Measurements from ENCODE around the gene MAP3K8. TPM values are rescaled to one million over a fixed set of nuclear protein-coding genes. Genes with fewer than 3 reads are reported as not detected.

Gene MAP3K8
- total and polyA plus RNA-seq, 8 donors, result 2.2 to 38.7 (median 13.3) TPM

DNA sequence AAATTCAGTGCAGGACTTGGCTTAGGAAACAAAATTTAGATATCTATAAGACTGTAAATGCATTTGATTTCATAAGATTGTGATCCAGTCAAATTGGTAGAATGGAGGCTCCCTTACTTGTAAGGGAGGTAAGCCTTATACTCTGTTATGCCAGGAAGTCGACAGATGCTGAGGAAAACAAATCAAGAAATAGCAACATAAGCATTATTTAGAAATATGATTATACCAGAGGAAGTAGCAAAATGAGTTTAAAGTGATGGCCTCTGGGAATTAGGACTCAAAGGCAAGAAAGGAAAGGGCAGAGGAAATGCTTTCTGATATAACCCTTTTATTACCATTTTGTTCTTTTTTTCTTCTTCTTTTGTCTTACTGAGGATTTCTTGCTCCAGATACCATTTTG lies 44.4 kb upstream of the MAP3K8 start:
- TF ChIP-seq POLR2A (IDR thresholded peaks at IDR 0.05), result no peak
- TF ChIP-seq, protein P1, sequence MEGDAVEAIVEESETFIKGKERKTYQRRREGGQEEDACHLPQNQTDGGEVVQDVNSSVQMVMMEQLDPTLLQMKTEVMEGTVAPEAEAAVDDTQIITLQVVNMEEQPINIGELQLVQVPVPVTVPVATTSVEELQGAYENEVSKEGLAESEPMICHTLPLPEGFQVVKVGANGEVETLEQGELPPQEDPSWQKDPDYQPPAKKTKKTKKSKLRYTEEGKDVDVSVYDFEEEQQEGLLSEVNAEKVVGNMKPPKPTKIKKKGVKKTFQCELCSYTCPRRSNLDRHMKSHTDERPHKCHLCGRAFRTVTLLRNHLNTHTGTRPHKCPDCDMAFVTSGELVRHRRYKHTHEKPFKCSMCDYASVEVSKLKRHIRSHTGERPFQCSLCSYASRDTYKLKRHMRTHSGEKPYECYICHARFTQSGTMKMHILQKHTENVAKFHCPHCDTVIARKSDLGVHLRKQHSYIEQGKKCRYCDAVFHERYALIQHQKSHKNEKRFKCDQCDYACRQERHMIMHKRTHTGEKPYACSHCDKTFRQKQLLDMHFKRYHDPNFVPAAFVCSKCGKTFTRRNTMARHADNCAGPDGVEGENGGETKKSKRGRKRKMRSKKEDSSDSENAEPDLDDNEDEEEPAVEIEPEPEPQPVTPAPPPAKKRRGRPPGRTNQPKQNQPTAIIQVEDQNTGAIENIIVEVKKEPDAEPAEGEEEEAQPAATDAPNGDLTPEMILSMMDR (IDR thresholded peaks at IDR 0.05), result no peak
- no peak for TF ChIP-seq POLR2AphosphoS5 (IDR thresholded peaks at IDR 0.05)
- no peak for TF ChIP-seq EP300 (IDR thresholded peaks at IDR 0.05)
- intact Hi-C loops (cut with DNase I; ENCODE audit: low total_unique reads), result no loop called here
- 37 to 65% (median 47%) methylated on average over 1 of the region's 1 CpG for WGBS, 5 donors

DNA sequence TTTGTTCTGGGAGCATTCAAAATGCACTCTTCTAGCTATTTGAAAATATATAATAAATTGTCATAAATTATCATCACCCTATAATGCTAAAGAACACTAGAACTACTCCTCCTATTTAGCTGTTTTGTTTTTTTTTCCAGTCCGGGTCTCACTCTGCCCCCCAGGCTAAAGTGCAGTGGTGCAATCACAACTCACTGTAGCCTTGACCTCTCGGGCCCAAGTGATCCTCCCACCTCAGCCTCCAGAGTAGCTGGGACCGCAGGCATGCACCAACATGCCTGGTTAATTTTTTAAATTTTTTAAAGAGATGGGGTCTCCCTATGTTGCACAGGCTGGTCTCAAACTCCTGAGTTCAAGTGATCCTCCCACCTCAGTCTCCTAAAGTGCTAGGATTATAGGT lies 43.8 kb upstream of the MAP3K8 start:
- peaks cover 0 to 11% (median 5%) of the 10 kb centered on the region in 3 donors for H3K27me3 ChIP-seq
- no peaks in the 10 kb centered on the region for H3K36me3 ChIP-seq
- intact Hi-C loops (cut with DNase I; ENCODE audit: low total_unique reads), result loop anchor here (5.0 kb wide), 1 partner anchor 147 kb away; no protein-coding TSS in a partner anchor
- WGBS, 5 donors, result 78 to 89% (median 82%) methylated on average over 3 of the region's 3 CpGs
- H3K27ac ChIP-seq, result no peak overlapping the region
- no peak overlapping the region for H3K4me3 ChIP-seq
- TF ChIP-seq EP300 (IDR thresholded peaks at IDR 0.05) (no peak), POLR2A (IDR thresholded peaks at IDR 0.05) (no peak), POLR2AphosphoS5 (IDR thresholded peaks at IDR 0.05) (no peak)
- TF ChIP-seq, protein P1 (IDR thresholded peaks at IDR 0.05), result no peak
- H3K4me1 ChIP-seq, result peaks cover 0 to 8% (median 6%) of the 10 kb centered on the region in 4 donors
- H3K9me3 ChIP-seq, result no peaks in the 10 kb centered on the region
- no peak for DNase-seq

More for the DNA sequence above, 44.4 kb upstream of the MAP3K8 start:
- DNase-seq, result no peak
- Histone ChIP-seq H3K4me3 (no peak overlapping the region), H3K4me1 (peaks cover 0 to 12% (median 6%) of the 10 kb centered on the region in 4 donors), H3K9me3 (no peaks in the 10 kb centered on the region), H3K27ac (no peak overlapping the region), H3K27me3 (peaks cover 0 to 11% (median 5%) of the 10 kb centered on the region in 3 donors), H3K36me3 (no peaks in the 10 kb centered on the region)

DNA sequence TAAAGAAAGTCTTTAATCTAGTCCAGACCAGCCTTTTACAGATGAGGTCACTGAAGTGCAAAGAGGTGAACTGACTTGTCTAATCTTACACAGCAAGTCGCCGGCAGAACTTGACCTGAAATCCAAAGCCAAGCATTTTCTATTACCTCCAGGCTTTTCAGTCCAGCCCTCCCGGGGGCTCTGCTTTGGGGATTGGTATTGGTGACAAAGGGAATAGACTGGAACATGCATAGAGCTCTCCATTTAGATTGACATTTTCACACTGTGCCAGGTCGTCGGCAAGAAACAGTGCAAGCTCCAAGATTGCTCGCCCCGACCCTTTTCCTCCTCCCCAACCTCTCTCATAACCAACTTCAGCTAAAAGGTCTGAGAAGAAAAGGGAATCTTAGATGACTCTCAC lies 42.7 kb upstream of the MAP3K8 start:
- Histone ChIP-seq H3K27ac (no peak overlapping the region), H3K4me1 (peaks cover 0 to 8% (median 6%) of the 10 kb centered on the region in 4 donors), H3K27me3 (peaks cover 0 to 11% (median 5%) of the 10 kb centered on the region in 3 donors), H3K4me3 (no peak overlapping the region), H3K9me3 (no peaks in the 10 kb centered on the region), H3K36me3 (no peaks in the 10 kb centered on the region)
- DNase-seq, result no peak
- intact Hi-C loops (cut with DNase I; ENCODE audit: low total_unique reads), result loop anchor here (5.0 kb wide), 1 partner anchor 146 kb away; no protein-coding TSS in a partner anchor
- 71 to 80% (median 73%) methylated on average over 7 of the region's 7 CpGs for WGBS, 5 donors
- TF ChIP-seq, protein P1 (IDR thresholded peaks at IDR 0.05), result no peak
- TF ChIP-seq EP300 (IDR thresholded peaks at IDR 0.05), result no peak
- no peak for TF ChIP-seq POLR2AphosphoS5 (IDR thresholded peaks at IDR 0.05)
- TF ChIP-seq POLR2A (IDR thresholded peaks at IDR 0.05), result no peak

DNA sequence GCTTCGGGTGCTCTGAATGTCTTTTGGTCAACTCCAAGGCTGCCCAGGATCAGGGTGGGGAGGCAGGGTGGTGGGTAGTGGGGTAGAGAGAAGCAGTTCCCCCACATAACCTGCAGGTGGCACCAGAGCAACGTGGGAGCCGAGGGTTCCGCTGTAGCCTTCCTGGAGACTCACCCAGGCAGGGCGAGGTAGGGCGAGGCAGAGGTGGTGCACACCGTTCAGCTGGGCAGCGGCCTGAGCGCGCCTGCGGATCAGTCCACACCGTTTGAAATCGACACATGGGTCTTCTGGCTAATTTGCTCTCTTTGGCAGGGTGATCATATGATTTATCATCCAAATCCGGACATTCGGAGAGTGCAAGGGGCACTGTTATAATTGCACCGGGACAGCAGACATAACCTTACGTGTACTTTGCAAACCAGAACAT lies 41.4 kb upstream of the MAP3K8 start:
- peaks cover 0 to 8% (median 6%) of the 10 kb centered on the region in 4 donors for H3K4me1 ChIP-seq
- 7 to 15% (median 8%) methylated on average over 12 to 17 of the region's 17 CpGs for WGBS, 5 donors
- TF ChIP-seq, protein P1 (IDR thresholded peaks at IDR 0.05), result peak in 5 of 7 experiments; percentile 85 to 96 (median 88)
- TF ChIP-seq EP300 (IDR thresholded peaks at IDR 0.05) (no peak), POLR2A (IDR thresholded peaks at IDR 0.05) (no peak), POLR2AphosphoS5 (IDR thresholded peaks at IDR 0.05) (no peak)
- no peak overlapping the region for H3K4me3 ChIP-seq
- H3K36me3 ChIP-seq, result no peaks in the 10 kb centered on the region
- DNase-seq, result peak; percentile 77 to 91
- no peaks in the 10 kb centered on the region for H3K9me3 ChIP-seq
- H3K27me3 ChIP-seq, result peaks cover 0 to 11% (median 5%) of the 10 kb centered on the region in 3 donors
- no peak overlapping the region for H3K27ac ChIP-seq
- intact Hi-C loops (cut with DNase I; ENCODE audit: low total_unique reads), result loop anchor here (5.0 kb wide), 1 partner anchor 145 kb away; no protein-coding TSS in a partner anchor

Data from stomach (tissue), 9 donors.